ENCODE measurements around the gene ABTB1. TPM values are rescaled to one million over a fixed set of nuclear protein-coding genes. Genes with fewer than 3 reads are reported as not detected.

Gene ABTB1
- total and polyA plus RNA-seq, 9 of the 15 experiments (the other 6 are each of a cell fraction or from before 2014, with no cell fraction given): 0.04 to 2.3 (median 0.55) TPM; not detected in 1

- TF ChIP-seq HNRNPH1 (optimal IDR thresholded peaks at IDR 0.05; ENCODE audit: low read depth, low read length) (no peak), RBM25 (IDR thresholded peaks at IDR 0.05; ENCODE audit: low read depth, low read length, severe bottlenecking) (peak; percentile 54), ZNF778 (CRISPR knock-in tag; IDR thresholded peaks at IDR 0.05) (no peak), HDAC6 (IDR thresholded peaks at IDR 0.05; ENCODE audit: low read depth, low read length) (no peak), SIX5 (IDR thresholded peaks at IDR 0.05; ENCODE audit: borderline replicate concordance in 1 of 2, insufficient read depth in 1 of 2, low read depth in 1 of 2, low read length in 2 of 2) (no peak), REST (IDR thresholded peaks at IDR 0.05; ENCODE audit: borderline replicate concordance) (peak; percentile 93), REST (CRISPR knock-in tag; IDR thresholded peaks at IDR 0.05; ENCODE audit: low read depth) (peak; percentile 93), SIN3B (IDR thresholded peaks at IDR 0.05; ENCODE audit: low read depth) (0 out of 2 replicates have a peak, but pooled peaks have one; percentile 32), L3MBTL2 (IDR thresholded peaks at IDR 0.05) (peak; percentile 100), CREB1 (IDR thresholded peaks at IDR 0.05) (peak; percentile 50; the same call in 1 of the 2 replicates), CREB1 (CRISPR knock-in tag; IDR thresholded peaks at IDR 0.05) (no peak), SMAD4 (CRISPR knock-in tag; conservative IDR thresholded peaks at IDR 0.05) (0 out of 2 replicates have a peak, but pooled peaks have one; percentile 16), ZNF197 (CRISPR knock-in tag; IDR thresholded peaks at IDR 0.05; ENCODE audit: low read depth) (peak; percentile 71; the same call in 1 of the 2 replicates), ZNF644 (tag; IDR thresholded peaks at IDR 0.05; ENCODE audit: low read depth) (0 out of 2 replicates have a peak, but pooled peaks have one; percentile 59)
- TF ChIP-seq, protein P1, sequence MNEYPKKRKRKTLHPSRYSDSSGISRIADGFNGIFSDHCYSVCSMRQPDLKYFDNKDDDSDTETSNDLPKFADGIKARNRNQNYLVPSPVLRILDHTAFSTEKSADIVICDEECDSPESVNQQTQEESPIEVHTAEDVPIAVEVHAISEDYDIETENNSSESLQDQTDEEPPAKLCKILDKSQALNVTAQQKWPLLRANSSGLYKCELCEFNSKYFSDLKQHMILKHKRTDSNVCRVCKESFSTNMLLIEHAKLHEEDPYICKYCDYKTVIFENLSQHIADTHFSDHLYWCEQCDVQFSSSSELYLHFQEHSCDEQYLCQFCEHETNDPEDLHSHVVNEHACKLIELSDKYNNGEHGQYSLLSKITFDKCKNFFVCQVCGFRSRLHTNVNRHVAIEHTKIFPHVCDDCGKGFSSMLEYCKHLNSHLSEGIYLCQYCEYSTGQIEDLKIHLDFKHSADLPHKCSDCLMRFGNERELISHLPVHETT (CRISPR knock-in tag; conservative IDR thresholded peaks at IDR 0.05 in 1 of 2, IDR thresholded peaks at IDR 0.05 in 1 of 2): peak in 1 of 2 experiments; percentile 58; a peak in 1 of 4 replicates
- TF ChIP-seq, protein P2, sequence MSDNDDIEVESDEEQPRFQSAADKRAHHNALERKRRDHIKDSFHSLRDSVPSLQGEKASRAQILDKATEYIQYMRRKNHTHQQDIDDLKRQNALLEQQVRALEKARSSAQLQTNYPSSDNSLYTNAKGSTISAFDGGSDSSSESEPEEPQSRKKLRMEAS (CRISPR knock-in tag; IDR thresholded peaks at IDR 0.05): peak; percentile 84
These were observed 43.8 kb upstream of the ABTB1 start, which contains the start of gene PODXL2 (continued) for GRCh38 chr3:127628788-127629466.

All from K562 (cell line).